ENCODE results near the gene KREMEN1. TPM values are rescaled to one million over a fixed set of nuclear protein-coding genes. Genes with fewer than 3 reads are reported as not detected.
A peak's percentile ranks its signal among the peaks of the same experiment; 100 is the strongest.

Gene KREMEN1
- polyA plus RNA-seq, 1 donor = 26.3 TPM

GRCh38 chr22:29062286-29062821, 10.5 kb upstream of the KREMEN1 start:
- no peak overlapping the region for H3K27ac ChIP-seq (ENCODE audit: low read length)

GRCh38 chr22:29065468-29066190, 7.2 kb upstream of the KREMEN1 start:
- 19% methylated on average over 5 of the region's 7 CpGs for WGBS (ENCODE audit: insufficient coverage, low lambda C conversion rate)
- H3K4me3 ChIP-seq (ENCODE audit: low read length) = no peak overlapping the region
- no peaks in the 10 kb centered on the region for H3K27me3 ChIP-seq (ENCODE audit: control insufficient read depth, insufficient read depth, low read length)
- peaks cover 6% of the 10 kb centered on the region for H3K4me1 ChIP-seq (ENCODE audit: control insufficient read depth, insufficient read depth, low read length)
- H3K27ac ChIP-seq (ENCODE audit: low read length) = no peak overlapping the region
- DNase-seq = no peak
- no peaks in the 10 kb centered on the region for H3K9me3 ChIP-seq (ENCODE audit: control insufficient read depth, low read depth, low read length)
- H3K36me3 ChIP-seq (ENCODE audit: control insufficient read depth, insufficient read depth, low read length) = no peaks in the 10 kb centered on the region

More at GRCh38 chr22:29062286-29062821, 10.5 kb upstream of the KREMEN1 start:
- Histone ChIP-seq H3K4me3 (ENCODE audit: low read length) (no peak overlapping the region), H3K4me1 (ENCODE audit: control insufficient read depth, insufficient read depth, low read length) (no peaks in the 10 kb centered on the region), H3K9me3 (ENCODE audit: control insufficient read depth, low read depth, low read length) (no peaks in the 10 kb centered on the region), H3K36me3 (ENCODE audit: control insufficient read depth, insufficient read depth, low read length) (no peaks in the 10 kb centered on the region), H3K27me3 (ENCODE audit: control insufficient read depth, insufficient read depth, low read length) (no peaks in the 10 kb centered on the region)
- no CpG with 5 or more reads among the region's 8 CpGs for WGBS (ENCODE audit: insufficient coverage, low lambda C conversion rate)
- DNase-seq = no peak

- no CpG with 5 or more reads among the region's 4 CpGs for WGBS (ENCODE audit: insufficient coverage, low lambda C conversion rate)
- Histone ChIP-seq H3K27ac (ENCODE audit: low read length) (no peak overlapping the region), H3K27me3 (ENCODE audit: control insufficient read depth, insufficient read depth, low read length) (no peaks in the 10 kb centered on the region), H3K4me1 (ENCODE audit: control insufficient read depth, insufficient read depth, low read length) (peaks cover 22% of the 10 kb centered on the region), H3K9me3 (ENCODE audit: control insufficient read depth, low read depth, low read length) (no peaks in the 10 kb centered on the region), H3K4me3 (ENCODE audit: low read length) (no peak overlapping the region), H3K36me3 (ENCODE audit: control insufficient read depth, insufficient read depth, low read length) (no peaks in the 10 kb centered on the region)
- no peak for DNase-seq
Measured at GRCh38 chr22:29069463-29069862, 3.4 kb upstream of the KREMEN1 start.

- Histone ChIP-seq H3K27ac (ENCODE audit: low read length) (peak overlapping the region; percentile 34), H3K4me1 (ENCODE audit: control insufficient read depth, insufficient read depth, low read length) (peaks cover 22% of the 10 kb centered on the region), H3K36me3 (ENCODE audit: control insufficient read depth, insufficient read depth, low read length) (no peaks in the 10 kb centered on the region), H3K4me3 (ENCODE audit: low read length) (no peak overlapping the region), H3K9me3 (ENCODE audit: control insufficient read depth, low read depth, low read length) (no peaks in the 10 kb centered on the region), H3K27me3 (ENCODE audit: control insufficient read depth, insufficient read depth, low read length) (no peaks in the 10 kb centered on the region)
- 93% methylated on average over 3 of the region's 4 CpGs for WGBS (ENCODE audit: insufficient coverage, low lambda C conversion rate)
- peak in 1 of 2 donors; percentile 48 for DNase-seq
Measured at GRCh38 chr22:29070490-29070889, 2.3 kb upstream of the KREMEN1 start.

GRCh38 chr22:29071261-29072045, 1.4 kb upstream of the KREMEN1 start:
- Histone ChIP-seq H3K36me3 (ENCODE audit: control insufficient read depth, insufficient read depth, low read length) (no peaks in the 10 kb centered on the region), H3K27me3 (ENCODE audit: control insufficient read depth, insufficient read depth, low read length) (no peaks in the 10 kb centered on the region), H3K9me3 (ENCODE audit: control insufficient read depth, low read depth, low read length) (no peaks in the 10 kb centered on the region), H3K27ac (ENCODE audit: low read length) (peak overlapping the region; percentile 34), H3K4me3 (ENCODE audit: low read length) (peak overlapping the region; percentile 35), H3K4me1 (ENCODE audit: control insufficient read depth, insufficient read depth, low read length) (peaks cover 29% of the 10 kb centered on the region)
- no CpG with 5 or more reads among the region's 60 CpGs for WGBS (ENCODE audit: insufficient coverage, low lambda C conversion rate)
- DNase-seq = peak; percentile 80 to 91

GRCh38 chr22:29072193-29072978, 449 bp upstream of the KREMEN1 start:
- Histone ChIP-seq H3K36me3 (ENCODE audit: control insufficient read depth, insufficient read depth, low read length) (no peaks in the 10 kb centered on the region), H3K4me3 (ENCODE audit: low read length) (peak overlapping the region; percentile 47), H3K4me1 (ENCODE audit: control insufficient read depth, insufficient read depth, low read length) (peaks cover 29% of the 10 kb centered on the region), H3K9me3 (ENCODE audit: control insufficient read depth, low read depth, low read length) (no peaks in the 10 kb centered on the region), H3K27me3 (ENCODE audit: control insufficient read depth, insufficient read depth, low read length) (no peaks in the 10 kb centered on the region), H3K27ac (ENCODE audit: low read length) (peak overlapping the region; percentile 34)
- peak; percentile 94 to 97 for DNase-seq
- no CpG with 5 or more reads among the region's 41 CpGs for WGBS (ENCODE audit: insufficient coverage, low lambda C conversion rate)

GRCh38 chr22:29073618-29074275, 912 bp downstream of the KREMEN1 start:
- peak overlapping the region; percentile 82 for H3K4me3 ChIP-seq (ENCODE audit: low read length)
- peaks cover 29% of the 10 kb centered on the region for H3K4me1 ChIP-seq (ENCODE audit: control insufficient read depth, insufficient read depth, low read length)
- no peaks in the 10 kb centered on the region for H3K27me3 ChIP-seq (ENCODE audit: control insufficient read depth, insufficient read depth, low read length)
- H3K27ac ChIP-seq (ENCODE audit: low read length) = peak overlapping the region; percentile 43
- no CpG with 5 or more reads among the region's 53 CpGs for WGBS (ENCODE audit: insufficient coverage, low lambda C conversion rate)
- no peaks in the 10 kb centered on the region for H3K9me3 ChIP-seq (ENCODE audit: control insufficient read depth, low read depth, low read length)
- H3K36me3 ChIP-seq (ENCODE audit: control insufficient read depth, insufficient read depth, low read length) = no peaks in the 10 kb centered on the region
- peak; percentile 51 to 78 for DNase-seq

GRCh38 chr22:29074276-29074772, 1.5 kb downstream of the KREMEN1 start:
- Histone ChIP-seq H3K27ac (ENCODE audit: low read length) (no peak overlapping the region), H3K36me3 (ENCODE audit: control insufficient read depth, insufficient read depth, low read length) (peaks cover 5% of the 10 kb centered on the region), H3K27me3 (ENCODE audit: control insufficient read depth, insufficient read depth, low read length) (no peaks in the 10 kb centered on the region), H3K4me3 (ENCODE audit: low read length) (peak overlapping the region; percentile 82), H3K4me1 (ENCODE audit: control insufficient read depth, insufficient read depth, low read length) (peaks cover 29% of the 10 kb centered on the region), H3K9me3 (ENCODE audit: control insufficient read depth, low read depth, low read length) (no peaks in the 10 kb centered on the region)
- no CpG with 5 or more reads among the region's 10 CpGs for WGBS (ENCODE audit: insufficient coverage, low lambda C conversion rate)
- DNase-seq = no peak

- Histone ChIP-seq H3K9me3 (ENCODE audit: control insufficient read depth, low read depth, low read length) (no peaks in the 10 kb centered on the region), H3K27ac (ENCODE audit: low read length) (no peak overlapping the region), H3K36me3 (ENCODE audit: control insufficient read depth, insufficient read depth, low read length) (peaks cover 6% of the 10 kb centered on the region), H3K27me3 (ENCODE audit: control insufficient read depth, insufficient read depth, low read length) (no peaks in the 10 kb centered on the region), H3K4me3 (ENCODE audit: low read length) (no peak overlapping the region), H3K4me1 (ENCODE audit: control insufficient read depth, insufficient read depth, low read length) (peaks cover 10% of the 10 kb centered on the region)
- WGBS (ENCODE audit: insufficient coverage, low lambda C conversion rate) = 85% methylated on average over 2 of the region's 6 CpGs
- DNase-seq = no peak
Measured at GRCh38 chr22:29078036-29078868, 5.4 kb downstream of the KREMEN1 start.
